Nephron (organoid): ENCODE results near the gene ESRRG.

Experiments
- H3K27ac Mint-ChIP-seq, 3 experiments: 2 replicates each; pipeline ENCODE4 v1.8.0; 2020; ENCODE audit warnings: mixed read lengths in 3 of 3, mild to moderate bottlenecking in 2 of 3, moderate library complexity in 1 of 3
- H3K27me3 Mint-ChIP-seq: 2 replicates; pipeline ENCODE4 v1.8.0; 2021; ENCODE audit warnings: low read depth, mild to moderate bottlenecking, moderate library complexity, mixed read lengths
- H3K36me3 Mint-ChIP-seq: 2 replicates; pipeline ENCODE4 v1.8.0; 2020; ENCODE audit warnings: low read depth, mixed read lengths
- H3K4me1 Mint-ChIP-seq: 2 replicates; pipeline ENCODE4 v1.8.0; 2020; ENCODE audit warnings: mixed read lengths
- H3K4me3 Mint-ChIP-seq, 3 experiments: 2 replicates each; pipeline ENCODE4 v1.8.0; 2020; ENCODE audit warnings: mild to moderate bottlenecking in 3 of 3, mixed read lengths in 3 of 3, moderate library complexity in 2 of 3
- H3K9me3 Mint-ChIP-seq: 2 replicates; pipeline ENCODE4 v1.8.0; 2020; ENCODE audit warnings: mixed read lengths
- TF ChIP-seq, protein P1 (sequence below), 3 experiments: fragments of 200-600 bp; sonication (generic); IDR thresholded peaks; one replicate each; pipeline ENCODE4 v1.5.0; 2021; ENCODE audit warnings: antibody characterized with exemption in 3 of 3; ENCODE audit not compliant: unreplicated experiment in 3 of 3

The ESRRG gene

DNA sequence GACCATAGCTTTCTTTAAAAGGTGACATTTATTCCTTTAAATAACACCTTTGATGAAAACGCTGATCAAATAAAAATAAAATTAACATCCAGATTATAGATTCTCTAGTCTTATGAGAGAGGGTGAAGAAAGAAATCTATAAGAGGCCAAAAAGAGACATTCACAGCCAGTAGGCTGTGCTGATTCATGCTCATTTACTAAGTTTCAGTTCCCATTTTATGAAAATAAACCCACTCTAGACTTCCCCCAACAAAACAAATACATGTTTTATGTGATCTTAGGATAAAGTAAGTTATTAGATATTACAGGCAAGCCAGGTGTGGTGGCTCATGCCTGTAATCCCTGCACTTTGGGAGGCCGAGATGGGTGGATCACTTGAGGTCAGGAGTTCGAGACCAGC lies 21.1 kb downstream of the ESRRG start:
- Mint-ChIP-seq H3K36me3 (no peaks in the 10 kb centered on the region), H3K9me3 (no peaks in the 10 kb centered on the region), H3K27ac (no peak overlapping the region), H3K4me1 (no peaks in the 10 kb centered on the region), H3K27me3 (no peaks in the 10 kb centered on the region), H3K4me3 (no peak overlapping the region)
- TF ChIP-seq, protein P1, sequence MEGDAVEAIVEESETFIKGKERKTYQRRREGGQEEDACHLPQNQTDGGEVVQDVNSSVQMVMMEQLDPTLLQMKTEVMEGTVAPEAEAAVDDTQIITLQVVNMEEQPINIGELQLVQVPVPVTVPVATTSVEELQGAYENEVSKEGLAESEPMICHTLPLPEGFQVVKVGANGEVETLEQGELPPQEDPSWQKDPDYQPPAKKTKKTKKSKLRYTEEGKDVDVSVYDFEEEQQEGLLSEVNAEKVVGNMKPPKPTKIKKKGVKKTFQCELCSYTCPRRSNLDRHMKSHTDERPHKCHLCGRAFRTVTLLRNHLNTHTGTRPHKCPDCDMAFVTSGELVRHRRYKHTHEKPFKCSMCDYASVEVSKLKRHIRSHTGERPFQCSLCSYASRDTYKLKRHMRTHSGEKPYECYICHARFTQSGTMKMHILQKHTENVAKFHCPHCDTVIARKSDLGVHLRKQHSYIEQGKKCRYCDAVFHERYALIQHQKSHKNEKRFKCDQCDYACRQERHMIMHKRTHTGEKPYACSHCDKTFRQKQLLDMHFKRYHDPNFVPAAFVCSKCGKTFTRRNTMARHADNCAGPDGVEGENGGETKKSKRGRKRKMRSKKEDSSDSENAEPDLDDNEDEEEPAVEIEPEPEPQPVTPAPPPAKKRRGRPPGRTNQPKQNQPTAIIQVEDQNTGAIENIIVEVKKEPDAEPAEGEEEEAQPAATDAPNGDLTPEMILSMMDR (IDR thresholded peaks at IDR 0.05; ENCODE audit: unreplicated experiment in 3 of 3): no peak

DNA sequence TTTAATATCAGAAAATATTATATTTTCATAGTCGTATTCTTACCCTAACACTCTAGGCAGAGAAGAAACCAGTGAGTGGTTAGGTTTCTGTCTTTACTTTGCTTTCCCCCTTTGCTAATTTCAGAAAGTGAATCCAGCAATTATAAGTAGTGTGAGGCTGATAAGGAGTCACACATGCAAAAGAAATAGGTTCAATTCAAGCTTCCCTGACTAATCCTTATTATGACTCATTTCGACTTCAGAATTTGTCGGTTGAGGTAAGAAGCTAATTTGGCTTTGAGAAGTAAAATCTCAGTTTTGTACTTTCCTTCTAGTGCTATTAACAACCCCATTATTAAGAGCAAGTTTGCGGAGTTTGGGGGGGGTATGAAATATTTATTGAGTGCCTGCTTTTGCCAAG lies 22.4 kb downstream of the ESRRG start:
- no peaks in the 10 kb centered on the region for H3K4me1 Mint-ChIP-seq
- H3K36me3 Mint-ChIP-seq: no peaks in the 10 kb centered on the region

DNA sequence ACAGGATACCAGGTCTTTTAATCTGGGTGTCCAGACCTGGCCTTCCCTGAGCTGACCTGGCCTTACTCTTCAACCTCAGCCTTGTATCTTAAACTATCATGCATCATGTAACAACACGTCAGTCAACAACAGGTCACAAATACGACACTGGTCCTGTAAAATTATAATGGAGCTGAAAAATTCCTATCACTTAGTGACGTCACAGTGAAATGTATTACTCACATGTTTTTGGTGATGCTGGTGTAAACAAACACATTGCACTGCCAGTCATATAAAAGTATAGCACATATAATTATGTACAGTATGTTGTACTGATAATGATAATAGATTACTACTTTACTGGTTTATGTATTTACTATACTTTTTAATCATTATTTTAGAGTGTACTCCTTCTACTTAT lies 31.5 kb downstream of the ESRRG start:
- Mint-ChIP-seq H3K27me3 (peaks cover 13% of the 10 kb centered on the region), H3K4me1 (peaks cover 6% of the 10 kb centered on the region), H3K27ac (no peak overlapping the region), H3K4me3 (no peak overlapping the region), H3K36me3 (no peaks in the 10 kb centered on the region), H3K9me3 (no peaks in the 10 kb centered on the region)
- TF ChIP-seq, protein P1 (IDR thresholded peaks at IDR 0.05; ENCODE audit: unreplicated experiment in 3 of 3): no peak

More for the DNA sequence above, 22.4 kb downstream of the ESRRG start:
- Mint-ChIP-seq H3K27ac (no peak overlapping the region), H3K9me3 (no peaks in the 10 kb centered on the region), H3K27me3 (no peaks in the 10 kb centered on the region), H3K4me3 (no peak overlapping the region)
- TF ChIP-seq, protein P1 (IDR thresholded peaks at IDR 0.05; ENCODE audit: unreplicated experiment in 3 of 3): no peak

DNA sequence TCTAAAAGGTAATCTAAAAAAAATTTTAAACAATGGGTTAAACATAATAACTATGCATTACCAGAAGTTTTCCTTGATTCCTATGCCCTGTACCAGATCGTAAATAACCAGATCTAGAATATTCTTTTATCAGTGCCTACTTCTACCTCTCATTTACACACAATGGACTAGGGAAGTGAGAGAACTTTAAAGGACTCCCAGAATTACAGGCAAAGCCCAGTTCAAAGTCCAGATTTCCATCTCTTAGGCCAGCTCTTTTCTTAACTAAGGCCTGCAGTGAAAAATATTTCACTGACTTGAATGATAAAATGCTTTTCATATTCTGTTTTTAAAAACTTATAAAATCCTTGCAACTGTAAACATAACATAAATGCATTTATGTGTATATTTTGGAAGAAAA lies 32.6 kb downstream of the ESRRG start:
- peaks cover 6% of the 10 kb centered on the region for H3K4me1 Mint-ChIP-seq
- H3K4me3 Mint-ChIP-seq: no peak overlapping the region
- TF ChIP-seq, protein P1 (IDR thresholded peaks at IDR 0.05; ENCODE audit: unreplicated experiment in 3 of 3): no peak
- peaks cover 19% of the 10 kb centered on the region for H3K27me3 Mint-ChIP-seq
- H3K27ac Mint-ChIP-seq: no peak overlapping the region
- no peaks in the 10 kb centered on the region for H3K36me3 Mint-ChIP-seq
- no peaks in the 10 kb centered on the region for H3K9me3 Mint-ChIP-seq

DNA sequence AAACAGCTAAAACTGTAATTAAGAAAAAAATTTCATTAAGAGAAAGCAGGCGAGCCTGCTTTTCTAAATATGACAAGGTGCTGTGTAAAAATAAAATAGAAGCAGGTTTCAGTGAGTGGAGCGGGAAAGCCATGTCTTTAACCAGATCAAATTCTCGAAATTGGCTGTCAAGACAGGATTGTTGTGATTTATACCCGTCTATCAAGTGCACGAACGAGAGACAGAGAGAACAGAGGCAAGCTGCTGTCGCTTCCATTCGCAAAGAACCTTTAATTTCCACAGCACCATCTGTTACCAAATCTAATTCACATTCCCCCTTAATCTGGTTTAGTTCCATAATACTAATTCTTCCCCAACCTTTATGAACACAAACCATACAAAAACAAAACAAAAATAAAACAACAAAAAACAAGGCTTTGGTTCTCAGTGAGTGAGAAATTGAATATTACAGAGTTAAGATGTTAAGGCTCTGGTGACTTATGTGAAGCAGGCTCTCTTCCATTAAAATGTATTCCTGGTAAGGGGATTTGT lies 35.0 kb downstream of the ESRRG start:
- TF ChIP-seq, protein P1 (IDR thresholded peaks at IDR 0.05; ENCODE audit: unreplicated experiment in 3 of 3): no peak
- Mint-ChIP-seq H3K27ac (no peak overlapping the region), H3K4me1 (peaks cover 7% of the 10 kb centered on the region), H3K36me3 (no peaks in the 10 kb centered on the region), H3K27me3 (peaks cover 23% of the 10 kb centered on the region), H3K9me3 (no peaks in the 10 kb centered on the region), H3K4me3 (no peak overlapping the region)
